ENCODE measurements around the gene DARS1.

GRCh38 chr2:135960150-135960549, 25.3 kb downstream of the DARS1 start:
- TF ChIP-seq CTCF (conservative IDR thresholded peaks at IDR 0.05): no peak
- no peak for TF ChIP-seq EZH2 (IDR thresholded peaks at IDR 0.05; ENCODE audit: low read depth)

Data from PC-9 (cell line).